ENCODE results near the gene LETM1.

GRCh38 chr4:1843852-1844251 lies 12.1 kb downstream of the LETM1 start:
- TF ChIP-seq EZH2phosphoT487 (IDR thresholded peaks at IDR 0.05; ENCODE audit: insufficient read depth, low read depth) (no peak), EZH2 (IDR thresholded peaks at IDR 0.05; ENCODE audit: insufficient read depth, poor library complexity, severe bottlenecking) (no peak)
